ENCODE results near the gene PTPRF. TPM values are rescaled to one million over a fixed set of nuclear protein-coding genes. Genes with fewer than 3 reads are reported as not detected.

Gene PTPRF
- total RNA-seq, 2 donors from 2014 or later = 203 to 250 TPM

DNA sequence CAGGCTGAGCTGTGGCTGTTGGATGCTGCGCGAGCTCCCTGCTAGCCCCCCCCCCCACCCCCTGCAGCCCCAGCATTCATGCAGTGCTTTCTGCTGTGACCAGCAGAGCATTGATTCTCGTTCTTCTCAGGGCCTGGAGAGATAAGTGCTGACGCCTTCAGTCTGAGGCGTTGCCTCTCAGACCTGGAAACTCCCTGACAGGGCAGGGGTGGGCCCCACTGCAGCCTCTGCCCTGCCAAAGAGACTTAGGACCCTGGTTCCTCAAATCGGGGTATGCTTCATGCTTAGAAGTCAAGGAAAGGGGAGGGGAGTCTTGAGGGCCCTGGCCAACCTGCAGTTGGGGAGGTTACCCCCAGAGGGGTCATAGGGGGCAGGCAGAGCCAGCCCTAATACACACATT lies 38.5 kb downstream of the PTPRF start:
- Mint-ChIP-seq H3K27ac (no peak overlapping the region), H3K36me3 (ENCODE audit: low read depth) (peaks cover 33% of the 10 kb centered on the region), H3K4me1 (peaks cover 11% of the 10 kb centered on the region), H3K9me3 (no peaks in the 10 kb centered on the region), H3K4me3 (no peak overlapping the region), H3K27me3 (ENCODE audit: insufficient read depth) (no peaks in the 10 kb centered on the region)
- no peak overlapping the region for H3K9ac ChIP-seq (ENCODE audit: extremely low read depth, low read length, poor library complexity, severe bottlenecking)
- no peak overlapping the region for H3K4me3 ChIP-seq (ENCODE audit: low read length)
- H3K36me3 ChIP-seq (ENCODE audit: control insufficient read depth, insufficient read depth, low read length) = peaks cover 22% of the 10 kb centered on the region
- H3K27me3 ChIP-seq (ENCODE audit: control insufficient read depth, insufficient read depth, low read length, poor library complexity, severe bottlenecking) = no peaks in the 10 kb centered on the region
- no peaks in the 10 kb centered on the region for H3K9me3 ChIP-seq (ENCODE audit: control insufficient read depth, low read length)
- WGBS, 2 experiments (ENCODE audit: insufficient coverage in 1 of 2, insufficient read length in 1 of 2) = 81 to 84% methylated on average over 4 to 6 of the region's 6 CpGs
- DNase-seq = no peak
- no peaks in the 10 kb centered on the region for H3K4me1 ChIP-seq (ENCODE audit: control insufficient read depth, insufficient read depth, low read length)
- TF ChIP-seq CTCF (conservative IDR thresholded peaks at IDR 0.05) = no peak
- no peak overlapping the region for H3K27ac ChIP-seq (ENCODE audit: low read depth, low read length)

- Histone ChIP-seq H3K27me3 (ENCODE audit: control insufficient read depth, insufficient read depth, low read length, poor library complexity, severe bottlenecking) (no peaks in the 10 kb centered on the region), H3K9me3 (ENCODE audit: control insufficient read depth, low read length) (no peaks in the 10 kb centered on the region), H3K27ac (ENCODE audit: low read depth, low read length) (peak overlapping the region; percentile 76), H3K4me3 (ENCODE audit: low read length) (no peak overlapping the region), H3K36me3 (ENCODE audit: control insufficient read depth, insufficient read depth, low read length) (peaks cover 26% of the 10 kb centered on the region), H3K4me1 (ENCODE audit: control insufficient read depth, insufficient read depth, low read length) (no peaks in the 10 kb centered on the region), H3K9ac (ENCODE audit: extremely low read depth, low read length, poor library complexity, severe bottlenecking) (no peak overlapping the region)
- H3K4me1 Mint-ChIP-seq = peaks cover under 1% of the 10 kb centered on the region
- H3K9me3 Mint-ChIP-seq = no peaks in the 10 kb centered on the region
- WGBS, 2 experiments (ENCODE audit: insufficient coverage in 1 of 2, insufficient read length in 1 of 2) = 73 to 87% methylated on average over 3 to 9 of the region's 9 CpGs
- H3K27me3 Mint-ChIP-seq (ENCODE audit: insufficient read depth) = no peaks in the 10 kb centered on the region
- H3K27ac Mint-ChIP-seq = no peak overlapping the region
- H3K4me3 Mint-ChIP-seq = no peak overlapping the region
- no peak for DNase-seq
- TF ChIP-seq CTCF (conservative IDR thresholded peaks at IDR 0.05) = no peak
- H3K36me3 Mint-ChIP-seq (ENCODE audit: low read depth) = peaks cover 38% of the 10 kb centered on the region
Observed at GRCh38 chr1:43570277-43570676, 39.6 kb downstream of the PTPRF start.

DNA sequence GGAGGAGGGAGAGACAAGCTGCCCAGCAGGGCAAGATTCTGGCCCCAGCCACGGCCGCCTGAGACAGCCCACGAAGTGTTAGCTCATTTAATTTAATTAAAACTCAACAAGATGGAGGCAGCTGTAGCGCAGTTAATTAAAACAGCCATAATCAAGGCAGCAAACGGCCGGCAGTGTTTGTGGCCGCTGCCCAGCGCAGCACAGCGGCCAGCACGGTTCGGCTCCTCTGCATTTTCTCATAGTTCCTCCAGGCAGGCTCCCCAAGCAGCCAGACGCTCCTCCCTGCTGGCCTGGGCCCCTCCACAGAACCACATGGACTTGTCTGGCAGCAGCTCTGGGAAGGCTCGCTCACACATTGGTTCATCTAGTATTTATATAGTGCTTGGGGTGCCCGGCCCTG lies 40.0 kb downstream of the PTPRF start:
- Histone ChIP-seq H3K4me3 (ENCODE audit: low read length) (no peak overlapping the region), H3K9me3 (ENCODE audit: control insufficient read depth, low read length) (no peaks in the 10 kb centered on the region), H3K9ac (ENCODE audit: extremely low read depth, low read length, poor library complexity, severe bottlenecking) (no peak overlapping the region), H3K27me3 (ENCODE audit: control insufficient read depth, insufficient read depth, low read length, poor library complexity, severe bottlenecking) (no peaks in the 10 kb centered on the region), H3K27ac (ENCODE audit: low read depth, low read length) (peak overlapping the region; percentile 76), H3K4me1 (ENCODE audit: control insufficient read depth, insufficient read depth, low read length) (no peaks in the 10 kb centered on the region), H3K36me3 (ENCODE audit: control insufficient read depth, insufficient read depth, low read length) (peaks cover 27% of the 10 kb centered on the region)
- no peak for DNase-seq
- 92 to 95% methylated on average over 12 to 14 of the region's 14 CpGs for WGBS, 2 experiments (ENCODE audit: insufficient coverage in 1 of 2, insufficient read length in 1 of 2)
- H3K27me3 Mint-ChIP-seq (ENCODE audit: insufficient read depth) = no peaks in the 10 kb centered on the region
- peaks cover 41% of the 10 kb centered on the region for H3K36me3 Mint-ChIP-seq (ENCODE audit: low read depth)
- no peak overlapping the region for H3K4me3 Mint-ChIP-seq
- no peak for TF ChIP-seq CTCF (conservative IDR thresholded peaks at IDR 0.05)
- H3K4me1 Mint-ChIP-seq = no peaks in the 10 kb centered on the region
- H3K9me3 Mint-ChIP-seq = no peaks in the 10 kb centered on the region
- peak overlapping the region; percentile 6 for H3K27ac Mint-ChIP-seq
